ENCODE results near the gene DCP1A.

- no peak for TF ChIP-seq CTCF (IDR thresholded peaks at IDR 0.05; ENCODE audit: extremely low read depth in 1 of 2, insufficient read depth in 1 of 2, low read depth in 1 of 2, low read length in 2 of 2)
- no peak for TF ChIP-seq POLR2A (IDR thresholded peaks at IDR 0.05; ENCODE audit: low read depth, low read length)
- no peak for TF ChIP-seq EZH2 (IDR thresholded peaks at IDR 0.05; ENCODE audit: borderline replicate concordance, low read depth, low read length, severe bottlenecking)
- no peak for TF ChIP-seq POLR2AphosphoS5 (IDR thresholded peaks at IDR 0.05; ENCODE audit: insufficient read depth, low read depth, low read length)
- no peak for TF ChIP-seq FOS (IDR thresholded peaks at IDR 0.05; ENCODE audit: borderline replicate concordance, insufficient read depth, low read length)
- TF ChIP-seq MAX (IDR thresholded peaks at IDR 0.05; ENCODE audit: insufficient read depth, insufficient read length): no peak
- no peak for TF ChIP-seq MYC (IDR thresholded peaks at IDR 0.05; ENCODE audit: low read depth, low read length)
These were observed 46.5 kb downstream of the DCP1A start for GRCh38 chr3:53300826-53301225.

Data from endothelial cell of umbilical vein (primary cell).